ENCODE measurements around the gene RIBC1.
"Not testable (repeated sequence)": the region's sequence is repeated elsewhere in the genome, so short reads cannot be mapped to it uniquely, and the experiment has no call there.

RIBC1 gene

DNA sequence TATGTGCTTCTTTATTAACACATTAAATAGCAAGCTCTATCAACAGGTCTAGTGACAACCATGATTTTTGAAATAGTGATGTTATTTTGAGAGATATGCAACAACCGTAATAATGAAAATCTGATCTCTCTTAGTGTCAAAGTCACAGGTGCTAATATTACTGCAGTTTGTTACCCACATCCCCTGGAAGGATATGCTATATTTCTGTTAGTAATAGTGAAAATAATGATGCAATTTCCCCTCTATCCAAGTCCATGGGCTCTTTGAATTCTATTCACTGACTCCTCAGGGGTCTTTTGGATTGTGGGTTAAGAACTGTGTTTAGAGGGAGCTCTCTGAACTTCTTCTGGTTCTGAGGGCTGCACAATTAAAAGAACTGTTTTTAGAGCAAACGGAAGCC lies 14.5 kb downstream of the RIBC1 start:
- no peak for DNase-seq

DNA sequence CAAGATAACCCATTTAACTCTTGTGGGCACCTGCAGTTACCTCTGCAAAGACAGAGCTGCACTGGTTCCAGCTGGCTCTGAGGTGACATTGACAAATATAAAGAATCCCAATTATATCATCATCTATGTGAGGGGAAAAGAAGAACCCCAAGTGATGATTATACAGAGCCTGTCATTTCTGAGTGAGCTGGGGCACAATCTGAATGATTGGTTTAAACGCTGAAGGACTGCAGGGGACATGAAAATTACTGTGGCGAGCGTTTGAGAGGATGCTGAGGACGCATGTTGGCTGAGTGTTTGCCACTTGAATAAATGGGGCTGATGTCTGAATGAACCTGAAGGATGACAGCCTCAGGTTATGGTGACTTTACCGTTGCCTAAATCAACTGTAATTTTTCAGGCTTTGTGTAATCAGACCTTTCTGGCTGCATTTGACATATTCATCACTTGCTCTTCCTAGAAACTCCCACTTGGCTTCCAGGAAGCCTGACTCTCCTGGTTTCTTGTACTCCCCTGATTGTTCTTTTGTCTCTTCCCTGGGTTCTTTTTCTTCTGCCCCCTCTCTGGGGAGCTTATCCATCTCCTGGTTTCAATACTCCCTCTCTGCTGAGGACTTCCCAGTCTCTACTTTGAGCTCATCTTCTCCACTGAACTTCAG lies 15.6 kb downstream of the RIBC1 start:
- no peak for DNase-seq

DNA sequence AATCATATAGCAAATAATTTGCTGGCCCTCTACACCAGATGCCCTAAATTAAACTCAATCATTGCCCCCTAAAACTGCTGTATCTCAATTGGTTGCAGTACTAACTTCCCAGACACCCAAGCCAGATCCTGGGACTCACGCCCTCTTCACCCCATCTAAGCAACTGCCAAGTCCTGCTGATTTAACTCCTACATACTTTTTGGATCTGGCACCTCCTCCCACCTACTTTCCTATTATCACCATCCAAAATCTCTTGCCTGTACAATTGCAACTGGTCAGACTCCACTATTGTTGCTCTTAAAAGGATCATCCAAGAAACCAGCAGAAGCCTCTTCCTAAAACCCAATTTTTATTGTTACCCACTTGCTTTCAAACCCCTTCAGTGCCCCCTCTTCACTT lies 16.2 kb downstream of the RIBC1 start:
- no peak for DNase-seq

DNA sequence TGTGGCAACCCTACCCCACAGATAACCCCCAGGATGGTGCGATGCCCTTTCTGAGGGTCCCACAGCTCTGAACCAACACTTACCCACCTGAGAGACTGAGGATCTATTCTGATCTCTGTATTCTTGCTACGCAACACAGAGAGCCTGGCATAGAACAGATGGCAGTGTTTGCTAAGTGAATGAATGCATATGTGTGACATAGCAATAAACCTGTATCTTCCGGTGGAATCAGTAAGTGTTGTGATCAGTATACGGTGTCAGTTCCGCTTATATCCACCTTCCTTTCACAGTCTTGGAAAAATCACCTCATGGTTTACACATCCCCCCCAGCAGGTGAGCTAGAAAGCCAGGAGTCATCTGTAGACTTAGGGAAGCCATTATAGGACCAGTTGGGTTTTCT lies 17.4 kb downstream of the RIBC1 start:
- DNase-seq, result no peak

DNA sequence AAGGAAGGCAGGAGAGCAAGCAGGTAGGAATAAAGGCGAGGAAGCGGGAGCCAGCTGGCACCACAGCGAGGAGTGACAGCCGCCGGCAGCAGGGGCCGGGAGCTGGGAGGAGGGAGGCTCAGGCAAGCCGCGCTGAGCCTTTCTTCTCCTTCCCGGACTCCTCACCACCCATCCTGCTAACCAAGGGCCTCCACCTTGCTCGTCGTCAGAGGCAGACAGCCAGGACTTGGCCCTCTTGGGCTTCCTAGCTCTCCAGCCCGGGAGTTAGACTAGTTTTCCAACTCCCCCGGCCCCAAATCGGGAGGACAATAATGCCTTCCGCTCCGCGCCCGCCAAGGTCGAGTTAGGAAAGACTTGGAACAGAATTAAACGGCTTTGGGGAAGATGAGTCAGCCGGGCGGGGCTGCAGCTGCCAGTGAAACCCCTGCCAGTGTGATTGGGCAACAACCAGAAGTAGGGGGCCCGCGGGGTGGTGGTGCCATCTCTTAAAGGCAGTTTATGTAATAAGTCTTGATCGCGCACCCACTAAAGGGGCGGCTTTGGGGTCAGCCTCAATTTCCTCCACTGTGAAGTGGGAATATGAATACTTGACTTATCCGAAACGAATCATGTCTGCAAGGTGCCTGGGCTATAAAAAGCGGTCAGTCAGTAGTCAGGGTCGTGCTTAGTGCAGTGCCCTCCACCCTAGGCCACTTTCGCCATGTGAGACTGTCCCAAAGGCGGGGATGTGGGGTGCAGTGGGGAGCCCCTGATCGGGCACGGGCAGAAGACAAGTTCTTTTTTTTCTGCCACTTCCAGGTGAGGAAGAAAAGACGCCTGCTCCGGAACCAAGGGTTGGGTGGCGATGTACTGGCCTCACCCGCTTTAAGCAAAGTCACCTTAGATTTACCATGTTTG lies 18.2 kb downstream of the RIBC1 start:
- no peak for DNase-seq

DNA sequence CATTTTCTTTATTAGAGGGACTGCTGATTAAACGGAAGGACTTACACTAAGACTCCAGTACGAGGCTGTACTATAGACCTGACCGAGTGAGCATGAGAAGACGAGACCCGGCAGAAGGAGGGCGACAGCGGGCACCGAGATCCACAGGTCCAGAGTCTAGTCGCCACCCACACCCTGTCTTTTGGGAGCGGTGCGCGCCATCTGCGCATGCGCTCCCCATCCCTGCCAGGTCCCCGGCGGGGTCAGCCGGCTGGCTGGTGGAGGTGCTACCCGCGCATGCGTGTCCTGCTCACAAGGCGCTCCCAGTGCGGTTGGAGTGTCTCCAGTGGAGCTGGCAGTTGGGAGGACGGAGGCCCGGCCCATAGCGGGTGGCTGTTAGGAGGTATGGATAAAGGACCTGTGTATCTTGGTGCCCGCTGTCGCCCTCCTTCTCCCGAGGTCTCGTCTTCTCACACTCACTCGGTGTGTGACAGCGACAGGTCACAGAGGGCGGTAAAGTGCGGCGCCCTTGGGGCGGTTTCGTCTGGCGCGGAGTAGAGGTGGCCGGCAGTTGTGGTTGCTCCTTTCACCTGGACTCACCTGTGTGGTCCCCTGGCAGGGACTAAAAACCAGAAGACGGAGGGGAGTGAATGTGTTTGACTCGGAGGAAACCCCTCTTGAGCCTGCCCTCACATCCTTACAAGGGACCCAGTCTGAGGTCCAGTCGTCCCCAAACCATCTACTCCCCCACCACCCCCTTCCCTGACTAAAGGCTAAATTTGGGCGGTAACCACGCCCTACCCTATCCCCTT lies 19.1 kb downstream of the RIBC1 start:
- DNase-seq, result peak; percentile 21

DNA sequence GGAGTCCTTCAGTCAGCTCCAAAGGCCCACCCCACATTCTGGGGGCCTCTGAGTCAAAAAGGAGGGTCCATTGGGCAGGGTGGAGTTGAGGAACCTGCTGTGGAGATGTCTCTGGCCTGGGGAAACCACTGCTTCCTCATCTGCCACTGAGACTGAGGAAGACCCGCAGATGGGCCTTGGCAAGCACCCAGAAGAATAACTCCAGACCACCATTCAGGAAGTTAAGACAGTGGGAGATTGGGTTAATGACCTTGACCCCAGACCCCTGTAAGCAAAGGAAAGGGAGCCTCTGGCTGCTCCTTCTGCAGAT lies 19.6 kb downstream of the RIBC1 start:
- no peak for DNase-seq

DNA sequence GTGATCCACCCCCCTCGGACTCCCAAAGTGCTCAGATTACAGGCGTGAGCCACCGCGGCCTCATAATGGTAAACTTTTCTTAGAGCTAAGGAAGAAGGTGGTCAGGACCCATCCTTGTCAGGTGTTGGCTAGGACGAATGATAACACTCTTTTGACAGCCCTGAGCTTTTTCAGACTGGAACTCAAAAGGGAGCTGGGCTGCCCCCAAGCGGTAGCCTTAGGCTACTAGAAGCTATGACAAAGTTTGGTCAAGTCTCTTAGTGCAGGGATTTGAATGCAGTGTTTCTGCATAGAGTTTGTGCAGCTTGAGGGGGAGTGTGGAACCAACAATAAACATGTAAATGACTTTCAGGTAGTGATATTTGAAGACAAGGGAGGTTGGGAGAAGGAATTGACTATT lies 23.3 kb downstream of the RIBC1 start:
- no peak for DNase-seq

DNA sequence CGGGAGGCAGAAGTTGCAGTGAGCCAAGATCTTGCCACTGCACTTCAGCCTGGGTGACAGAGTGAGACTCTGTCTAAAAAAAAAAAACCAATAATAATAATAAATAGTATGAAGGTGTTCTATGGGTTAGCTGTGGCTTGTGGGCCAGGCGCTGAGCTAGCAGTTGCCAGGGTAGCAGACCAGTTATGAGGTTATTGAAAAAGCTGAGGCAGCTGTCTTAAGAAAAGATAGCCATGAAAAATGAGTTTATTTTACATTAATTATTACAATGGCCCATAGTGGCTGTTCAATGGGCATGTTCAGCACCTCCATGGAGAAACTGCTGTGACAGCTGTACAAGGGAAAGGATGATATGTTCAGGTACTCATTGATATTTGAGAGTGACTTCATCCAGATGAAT lies 24.8 kb downstream of the RIBC1 start:
- DNase-seq, result no peak

DNA sequence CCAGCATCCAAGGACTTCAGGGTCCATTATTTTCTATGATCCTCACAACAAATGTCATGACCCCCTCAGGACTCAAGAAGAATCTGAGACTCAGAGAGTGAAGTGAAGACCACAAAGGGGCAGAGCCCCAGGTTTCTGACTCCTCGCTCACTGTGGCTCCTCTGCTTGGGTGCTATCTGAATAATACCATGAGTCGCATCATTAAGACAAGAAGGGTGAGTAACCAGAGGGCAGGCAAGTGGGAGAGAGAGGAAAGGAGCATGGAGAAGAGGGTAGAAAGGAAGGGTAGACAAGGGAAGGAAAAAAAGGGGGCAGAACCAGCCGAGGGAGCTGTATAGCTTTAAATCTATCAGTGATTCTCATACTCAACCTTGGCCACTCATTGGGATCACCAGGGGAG lies 27.0 kb downstream of the RIBC1 start:
- no peak for DNase-seq

DNA sequence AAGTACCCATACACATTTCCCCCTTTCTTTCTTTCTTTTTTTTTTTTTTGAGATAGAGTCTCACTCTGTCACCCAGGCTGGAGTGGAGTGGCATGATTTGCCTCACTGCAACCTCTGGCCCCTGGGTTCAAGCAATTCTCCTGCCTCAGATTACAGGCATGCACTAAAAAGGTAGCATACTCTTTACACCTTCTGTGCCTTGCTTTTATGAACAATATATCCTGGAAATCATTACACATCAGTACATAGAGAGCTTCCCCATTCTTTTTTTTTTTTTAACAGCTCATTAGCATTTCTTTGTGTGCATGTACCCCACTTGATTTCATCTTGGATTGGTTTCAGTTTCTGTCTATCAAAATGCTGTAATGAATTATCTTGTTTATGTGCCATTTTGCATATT lies 30.1 kb downstream of the RIBC1 start:
- no peak for DNase-seq

DNA sequence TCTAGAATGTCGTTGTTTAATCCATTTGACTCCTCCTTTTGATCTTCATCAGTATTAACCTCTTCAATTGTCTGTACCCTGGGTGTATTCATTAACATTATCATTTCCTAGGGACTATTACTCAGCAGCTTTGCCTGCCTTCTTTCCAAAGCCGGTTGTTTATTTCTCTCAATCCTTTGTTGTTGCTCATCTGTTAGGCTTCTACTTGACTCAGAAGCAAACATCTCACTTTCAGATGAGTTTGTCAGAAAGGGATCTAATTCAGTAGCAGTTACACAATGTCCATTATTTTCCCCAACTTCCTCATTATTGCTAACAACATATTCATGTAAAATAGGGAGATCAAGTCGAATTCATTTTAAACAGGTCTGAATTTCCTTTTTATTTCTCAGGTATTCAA lies 33.6 kb downstream of the RIBC1 start:
- DNase-seq, result no peak

DNA sequence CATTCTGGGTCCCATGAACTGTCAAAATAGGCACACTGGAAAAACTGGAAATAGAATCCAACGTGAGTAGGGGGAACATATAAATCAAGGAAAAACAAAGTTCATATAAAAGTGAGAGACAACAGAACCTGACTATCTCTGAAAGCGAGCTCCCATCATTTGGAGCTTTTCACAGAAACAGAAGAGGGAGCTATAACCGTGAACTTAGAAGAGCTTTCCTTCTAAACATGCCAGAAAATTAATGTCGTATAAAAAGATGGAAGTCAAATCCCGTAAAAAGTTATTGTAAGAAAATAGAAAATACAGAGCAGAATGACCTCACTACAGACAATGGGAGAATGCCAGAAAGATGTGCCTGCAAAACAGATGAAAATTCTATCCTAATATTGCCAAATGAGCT lies 35.4 kb downstream of the RIBC1 start:
- DNase-seq, result no peak

DNA sequence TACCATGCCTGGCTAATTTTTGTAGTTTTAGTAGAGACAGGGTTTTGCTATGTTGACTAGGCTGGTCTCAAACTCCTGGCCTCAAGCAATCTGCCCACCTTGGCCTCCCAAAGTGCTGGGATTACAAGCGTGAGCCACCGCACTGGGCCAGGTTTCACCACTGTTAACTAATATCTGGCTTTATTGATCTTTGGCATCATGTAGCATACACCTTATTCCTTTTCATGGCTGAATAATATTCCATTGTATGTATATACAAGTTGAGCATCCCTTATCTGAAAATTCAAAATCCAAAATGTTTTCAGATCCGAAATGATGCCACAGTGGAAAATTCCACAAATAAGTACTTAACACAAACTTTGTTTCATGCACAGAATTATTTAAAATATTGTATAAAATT lies 46.0 kb downstream of the RIBC1 start:
- not testable (repeated sequence) for DNase-seq

DNA sequence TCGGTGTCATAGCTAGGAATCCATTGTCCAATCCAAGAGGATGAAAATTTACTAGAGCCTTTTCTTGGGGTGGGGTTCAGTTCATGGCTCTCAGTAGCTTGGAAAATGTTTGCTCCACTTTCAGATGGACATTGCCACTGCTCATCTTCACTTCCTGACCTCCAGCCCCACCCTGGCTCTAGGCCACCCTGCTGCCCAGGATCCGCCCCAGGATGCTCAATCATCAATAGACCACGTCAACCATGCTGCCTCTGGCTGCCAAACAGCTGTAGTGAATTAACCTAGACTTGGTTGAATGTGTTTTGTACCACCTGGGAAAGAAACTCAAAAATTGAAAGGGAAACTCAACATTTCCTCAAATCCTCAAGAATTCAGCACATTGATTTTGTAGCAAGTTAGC lies 48.7 kb downstream of the RIBC1 start:
- no peak for DNase-seq

DNA sequence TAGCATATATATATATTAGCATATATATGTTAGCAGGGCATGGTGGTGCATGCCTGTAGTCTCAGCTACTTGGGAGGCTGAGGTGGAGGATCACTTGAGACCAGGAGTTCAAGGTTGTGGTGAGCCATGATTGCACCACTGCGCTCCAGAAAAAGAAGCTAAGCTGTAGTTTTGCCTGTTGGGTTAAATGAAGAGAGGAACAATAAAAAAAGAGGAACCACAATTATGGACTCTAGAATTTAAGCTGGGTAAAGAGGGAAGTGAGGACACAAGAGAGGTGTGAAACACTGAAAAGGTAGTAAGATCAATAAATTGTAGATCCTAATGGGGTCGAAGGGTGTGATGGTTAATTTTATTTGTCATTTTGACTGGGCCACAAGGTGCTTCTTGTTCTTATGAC lies 52.0 kb downstream of the RIBC1 start:
- DNase-seq, result no peak

DNA sequence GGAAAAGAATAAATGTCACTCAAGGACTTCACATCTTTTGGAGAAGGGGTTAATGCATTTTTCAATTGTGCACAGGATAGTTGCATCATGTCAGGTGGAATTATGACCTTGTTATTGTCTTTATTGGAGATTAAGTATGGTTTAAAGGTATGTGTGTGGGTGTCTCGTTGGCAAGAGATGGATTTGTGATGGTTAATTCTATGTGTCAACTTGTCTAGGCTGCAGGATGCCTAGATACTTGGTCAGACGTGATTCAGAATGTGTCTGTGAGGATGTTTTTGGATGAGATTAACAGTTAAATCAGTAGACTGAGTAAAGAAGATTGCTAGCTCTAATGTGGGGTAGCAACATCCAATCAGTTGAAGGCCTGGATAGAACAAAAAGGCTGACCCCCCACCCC lies 53.7 kb downstream of the RIBC1 start:
- no peak for DNase-seq

DNA sequence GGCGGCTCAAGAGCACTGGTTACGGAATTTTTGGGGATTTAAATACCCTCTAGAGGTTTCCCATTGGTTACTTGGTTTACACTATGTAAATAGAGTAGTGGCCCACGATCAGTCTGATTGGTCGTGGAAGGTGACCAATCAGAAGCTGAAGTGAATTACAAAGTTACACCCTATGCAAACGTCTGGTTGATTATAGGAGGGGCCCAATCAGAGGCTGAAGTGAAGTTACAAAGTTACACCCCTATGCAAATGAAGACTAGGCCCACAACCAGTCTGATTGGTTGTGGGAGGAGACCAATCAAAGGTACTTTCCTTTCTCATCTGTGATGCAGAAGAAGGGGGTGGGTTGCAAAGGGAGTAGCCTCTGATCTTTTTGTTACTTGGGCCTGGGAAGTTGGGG lies 56.6 kb downstream of the RIBC1 start:
- DNase-seq, result no peak
